B cell (primary cell): ENCODE measurements around the gene KCTD10.

Source experiments
- CTCF ChIP-seq: fragments of 200-600 bp; IDR thresholded peaks from one replicate; pipeline ENCODE4 v1.8.0; 2022; ENCODE audit warnings: antibody characterized with exemption, mild to moderate bottlenecking
- EZH2 ChIP-seq: IDR thresholded peaks from 2 replicates; pipeline ENCODE4 v1.6.1; 2012; ENCODE audit warnings: borderline replicate concordance, low read depth, mild to moderate bottlenecking, moderate library complexity, low read length; ENCODE audit not compliant: insufficient read depth, poor library complexity, severe bottlenecking

DNA sequence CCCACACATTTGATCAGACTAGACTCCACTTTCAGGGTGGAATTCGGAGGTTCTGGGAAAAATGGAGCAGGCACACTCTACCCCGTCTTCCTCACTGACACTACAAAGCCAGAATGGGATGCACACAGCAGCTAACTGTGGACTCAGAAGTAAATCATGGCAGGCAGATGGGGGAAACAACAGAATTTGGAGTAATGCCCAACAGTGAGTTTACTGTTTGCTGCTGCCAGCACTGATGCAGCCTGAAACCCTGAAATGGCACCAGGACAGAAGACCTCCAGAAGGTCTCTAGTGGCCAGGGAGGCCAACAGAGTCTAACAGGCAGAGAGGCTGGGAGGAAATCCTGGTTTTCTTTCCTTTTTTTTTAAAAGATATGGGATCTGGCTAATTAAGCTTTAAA lies 24.6 kb downstream of the KCTD10 start:
- TF ChIP-seq CTCF (no peak), EZH2 (no peak)
